GM21723 (cell line): ENCODE data around the gene VAPB.
"Not testable (repeated sequence)": the region's sequence is repeated elsewhere in the genome, so short reads cannot be mapped to it uniquely, and the experiment has no call there.

Experiments used
- ATAC-seq: cut with Tn5 transposase; IDR thresholded peaks from one replicate; pipeline ENCODE4 v1.9.1; 2021; ENCODE audit warnings: mild to moderate bottlenecking, moderate library complexity; ENCODE audit not compliant: unreplicated experiment

Gene VAPB

GRCh38 chr20:58406422-58407001, 17.5 kb downstream of the VAPB start:
- ATAC-seq, result no peak

DNA sequence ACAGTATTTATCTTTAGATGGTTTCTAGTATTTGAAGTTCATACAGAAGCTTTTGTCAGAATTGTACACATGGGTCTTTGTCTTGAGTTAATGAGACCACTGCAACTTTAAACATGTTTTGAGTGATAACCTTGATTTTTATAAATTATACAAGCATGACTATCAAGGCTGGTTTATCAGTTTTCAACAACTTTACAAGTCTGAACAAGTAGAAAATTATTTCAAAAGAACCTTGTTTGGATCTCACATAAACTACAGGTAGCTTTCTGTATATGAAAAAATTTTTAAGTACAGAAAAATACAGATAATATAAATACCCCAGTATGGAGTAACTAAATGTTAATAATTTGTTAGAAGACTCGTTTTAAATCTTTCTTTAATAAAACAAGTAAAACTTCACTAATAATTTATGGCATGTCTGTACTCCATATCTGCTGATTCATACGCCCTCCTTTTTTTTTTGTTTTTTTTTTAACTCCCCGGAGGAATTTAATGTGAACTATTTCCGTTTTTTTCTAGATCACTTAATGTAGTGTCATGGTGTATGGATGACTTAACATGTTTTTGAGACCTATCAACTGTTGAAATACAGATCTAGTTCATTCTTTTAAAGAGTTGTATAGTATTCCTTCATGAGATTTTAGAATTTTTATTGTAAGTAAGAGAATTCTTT, 18.3 kb downstream of the VAPB start:
- ATAC-seq, result no peak

DNA sequence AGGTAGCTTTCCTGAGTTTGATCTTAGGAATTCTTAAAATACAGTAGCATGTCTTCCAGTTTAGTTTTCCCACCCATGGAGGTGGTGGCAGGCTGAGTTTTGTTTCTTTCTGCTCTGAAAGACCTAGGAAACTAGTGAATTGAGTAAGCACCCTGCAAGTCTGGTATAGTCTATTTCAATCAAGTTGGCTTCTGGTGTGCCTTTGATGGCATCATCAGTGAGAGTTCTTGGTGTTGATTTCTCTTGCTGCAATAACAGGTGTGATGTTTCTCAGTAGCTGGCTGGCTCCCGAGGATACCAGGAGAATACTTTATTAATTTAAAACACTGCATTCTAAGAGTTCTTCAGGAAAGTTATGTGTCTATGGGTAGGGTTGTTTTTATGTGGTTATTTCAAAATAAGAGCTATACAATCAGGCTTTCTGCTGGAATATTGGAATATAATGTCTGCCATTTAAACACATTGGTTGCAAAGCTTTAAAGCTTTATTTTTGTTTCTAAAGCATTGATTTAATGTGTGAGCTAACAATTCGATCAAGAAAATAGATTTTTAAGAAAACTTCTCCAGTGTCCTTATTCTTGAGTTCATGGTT, 19.0 kb downstream of the VAPB start:
- ATAC-seq, result peak; percentile 63

GRCh38 chr20:58408603-58409246, 19.7 kb downstream of the VAPB start:
- ATAC-seq, result peak; percentile 55

- ATAC-seq, result not testable (repeated sequence)
These were observed 25.2 kb downstream of the VAPB start for GRCh38 chr20:58414216-58414615.

DNA sequence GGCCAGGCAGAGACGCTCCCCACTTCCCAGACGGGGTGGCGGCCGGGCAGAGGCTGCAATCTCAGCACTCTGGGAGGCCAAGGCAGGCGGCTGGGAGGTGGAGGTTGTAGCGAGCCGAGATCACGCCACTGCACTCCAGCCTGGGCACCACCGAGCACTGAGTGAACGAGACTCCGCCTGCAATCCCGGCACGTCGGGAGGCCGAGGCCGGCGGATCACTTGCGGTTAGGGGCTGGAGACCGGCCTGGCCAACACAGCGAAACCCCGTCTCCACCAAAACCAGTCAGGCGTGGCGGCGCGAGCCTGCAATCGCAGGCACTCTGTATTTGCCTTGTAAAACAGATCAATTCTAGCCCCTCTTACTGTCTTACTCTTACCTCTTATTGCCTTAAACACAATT, 25.8 kb downstream of the VAPB start:
- not testable (repeated sequence) for ATAC-seq

- no peak for ATAC-seq
These were observed 27.0 kb downstream of the VAPB start for GRCh38 chr20:58416057-58416456.

DNA sequence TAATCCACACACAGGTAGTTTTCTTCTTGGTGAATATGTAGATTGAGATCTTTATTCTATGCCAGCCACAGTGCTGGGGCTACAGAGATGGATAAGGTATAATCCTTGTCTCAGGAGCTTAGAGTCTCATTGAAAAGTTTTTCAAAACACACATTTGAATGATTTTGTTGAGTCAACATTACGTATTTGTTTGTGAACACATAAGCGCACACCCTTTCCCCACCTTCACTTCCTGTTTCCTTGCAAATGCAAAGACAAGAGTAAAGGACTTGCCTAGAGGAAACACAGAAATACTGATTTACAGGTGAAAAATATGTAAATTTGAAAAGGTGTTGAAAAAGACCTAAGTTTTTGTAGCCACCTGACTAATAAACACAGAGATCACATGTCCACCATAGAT, 27.8 kb downstream of the VAPB start:
- no peak for ATAC-seq

GRCh38 chr20:58417438-58417837, 28.4 kb downstream of the VAPB start:
- ATAC-seq, result no peak

DNA sequence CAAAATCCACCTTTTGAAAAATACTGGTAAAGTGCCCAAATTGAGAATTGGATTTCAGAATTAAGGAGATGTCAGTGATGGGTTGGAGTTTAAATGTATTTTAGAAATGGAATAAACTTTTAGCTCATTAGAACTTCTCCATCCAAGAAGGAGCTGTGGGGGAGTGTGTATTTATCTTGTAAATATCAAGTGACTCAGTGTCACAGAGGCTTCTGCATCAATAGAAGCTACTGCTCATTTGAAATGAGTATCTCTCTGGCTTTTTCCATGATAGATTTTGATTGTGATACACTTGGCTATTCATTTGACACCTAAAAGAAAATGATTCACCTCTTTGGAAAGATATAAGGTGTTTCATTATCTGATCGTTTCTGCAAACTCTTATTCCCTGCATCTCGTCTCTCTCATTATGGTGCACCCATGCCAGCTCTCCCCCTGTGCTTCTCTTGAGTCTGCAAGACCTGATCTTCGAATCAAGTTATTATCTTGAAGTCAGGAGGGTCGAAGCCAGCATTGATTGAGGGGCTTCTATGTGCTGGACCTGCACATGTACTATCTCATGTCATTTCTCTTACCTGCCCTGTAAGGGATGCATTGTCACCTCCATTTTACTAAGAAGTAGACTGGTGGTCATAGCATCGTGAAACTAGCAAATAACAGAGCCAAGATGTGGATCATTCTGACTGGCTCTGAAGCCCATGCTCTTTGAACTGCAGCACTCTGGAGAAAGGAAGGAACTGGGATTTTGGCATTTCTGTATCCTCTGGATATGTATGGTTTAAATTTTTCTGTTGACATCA, 30.1 kb downstream of the VAPB start:
- ATAC-seq, result no peak

- no peak for ATAC-seq
These were observed 31.9 kb downstream of the VAPB start for GRCh38 chr20:58420798-58421496.

- ATAC-seq, result no peak
These were observed 32.4 kb downstream of the VAPB start for GRCh38 chr20:58421497-58421850.

DNA sequence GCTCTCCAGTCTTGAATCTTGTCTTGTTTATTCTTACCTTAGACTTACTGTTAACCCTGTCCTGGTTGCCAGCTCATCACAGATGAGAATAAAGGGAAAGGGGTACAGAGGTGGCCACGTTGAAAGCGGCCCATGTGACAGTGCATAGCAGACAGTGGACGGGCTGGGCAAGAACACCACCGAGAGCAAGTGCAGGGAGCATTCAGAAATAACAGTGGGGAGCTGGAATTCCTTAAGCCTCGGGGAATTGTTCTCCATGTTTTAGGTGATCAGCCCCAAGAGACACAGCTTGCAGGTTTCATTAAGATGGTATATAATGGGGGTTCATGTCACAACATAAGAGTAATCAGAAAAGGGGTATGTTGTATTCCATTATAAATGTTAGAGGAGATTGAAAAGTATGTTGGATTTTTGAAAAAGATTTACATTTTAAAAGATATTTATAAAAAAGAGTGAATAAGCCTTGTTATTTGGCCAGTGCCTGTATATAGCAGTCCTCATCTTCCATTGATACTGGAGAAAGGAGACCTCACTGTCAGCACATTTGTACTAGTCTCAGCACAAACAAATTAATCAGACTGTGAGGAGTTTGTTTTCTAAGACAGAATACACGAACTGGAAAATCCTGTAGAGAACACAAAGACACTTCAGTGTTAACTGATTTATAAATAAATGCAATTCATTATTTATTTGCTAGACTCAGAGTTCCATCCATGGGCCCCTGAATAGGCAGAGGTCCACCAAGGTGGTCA, 35.4 kb downstream of the VAPB start:
- ATAC-seq, result no peak

DNA sequence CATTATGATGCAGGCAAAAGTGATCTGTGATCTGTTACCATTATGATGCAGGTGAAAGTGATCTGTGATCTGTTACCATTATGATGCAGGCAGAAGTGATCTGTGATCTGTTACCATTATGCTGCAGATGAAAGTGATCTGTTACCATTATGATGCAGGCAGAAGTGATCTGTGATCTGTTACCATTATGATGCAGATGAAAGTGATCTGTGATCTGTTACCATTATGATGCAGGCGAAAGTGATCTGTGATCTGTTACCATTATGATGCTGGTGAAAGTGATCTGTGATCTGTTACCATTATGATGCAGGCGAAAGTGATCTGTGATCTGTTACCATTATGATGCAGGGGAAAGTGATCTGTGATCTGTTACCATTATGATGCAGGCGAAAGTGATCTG, 38.5 kb downstream of the VAPB start:
- ATAC-seq, result not testable (repeated sequence)

DNA sequence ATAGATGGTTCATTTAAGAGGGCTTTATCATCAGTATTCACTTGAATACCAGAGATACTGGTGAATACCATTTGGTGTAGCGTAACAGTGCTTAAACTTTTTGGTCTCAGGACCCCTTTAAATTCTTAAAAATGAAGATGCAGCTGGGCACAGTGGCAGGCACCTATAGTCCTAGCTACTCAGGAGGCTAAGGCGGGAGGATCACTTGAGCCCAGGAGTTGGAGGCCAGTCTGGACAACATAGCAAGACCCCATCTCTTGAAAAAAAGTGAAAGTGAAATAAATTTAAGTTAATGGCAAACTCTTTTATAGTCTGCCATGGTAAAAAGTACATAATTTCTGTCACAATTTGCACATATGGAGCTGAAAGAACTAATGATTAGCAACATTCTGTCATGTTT, 39.3 kb downstream of the VAPB start:
- no peak for ATAC-seq

GRCh38 chr20:58429303-58429702, 40.3 kb downstream of the VAPB start:
- no peak for ATAC-seq

DNA sequence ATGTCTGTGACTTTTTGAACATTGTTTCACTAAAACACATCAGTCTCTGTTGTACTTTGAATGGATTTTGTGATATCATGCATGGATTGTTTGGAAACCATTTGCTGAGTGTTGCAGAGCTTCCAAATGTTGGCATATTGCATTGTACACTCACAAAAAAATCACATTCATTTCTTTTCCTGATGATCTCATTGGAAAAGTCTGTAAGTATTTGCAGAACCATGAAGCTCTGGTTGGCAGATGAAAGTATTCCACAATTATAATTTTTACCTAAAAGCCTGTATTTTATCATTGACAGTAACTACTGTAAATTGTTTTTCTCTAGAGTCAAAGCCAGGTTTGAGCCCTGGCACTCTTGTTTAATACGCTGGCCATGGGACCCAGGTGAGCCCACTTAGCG, 42.1 kb downstream of the VAPB start:
- ATAC-seq, result no peak

DNA sequence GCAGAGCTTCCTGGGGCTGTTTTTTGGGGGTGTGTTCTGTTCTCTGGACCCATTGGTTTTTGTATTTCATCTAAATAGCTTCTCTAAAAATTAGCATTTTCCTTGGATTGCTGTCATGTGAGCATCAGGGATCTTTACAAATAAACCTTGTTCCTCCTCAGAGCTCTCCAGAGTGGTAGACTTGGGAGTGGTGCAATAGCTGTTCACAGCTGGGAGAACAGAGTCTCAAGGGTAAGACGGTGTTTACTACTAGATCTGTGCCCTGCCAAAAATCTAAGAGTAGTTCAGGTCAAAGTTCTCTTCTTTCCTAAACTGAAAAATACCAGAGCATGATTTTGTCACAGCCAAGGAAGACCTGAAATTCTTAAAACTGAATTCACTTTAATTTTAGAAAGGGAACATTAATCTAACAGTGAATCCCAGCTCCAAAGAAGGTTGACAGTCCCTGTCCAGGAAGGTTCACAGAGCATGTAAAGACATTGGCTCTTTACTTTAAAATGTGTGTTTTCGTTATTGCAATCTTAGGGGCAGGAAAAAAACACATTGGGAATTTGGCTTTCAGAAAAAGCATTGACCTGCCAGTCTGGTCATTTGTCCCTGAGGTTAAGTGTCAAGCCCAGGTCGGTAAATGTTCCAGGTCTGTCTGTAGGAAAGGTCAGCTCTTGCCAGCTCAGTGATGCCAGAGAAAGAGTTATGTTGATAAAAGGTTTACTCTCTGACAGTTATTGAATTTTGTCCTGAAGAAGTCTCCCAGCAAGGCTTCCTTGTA, 43.3 kb downstream of the VAPB start:
- ATAC-seq, result no peak

DNA sequence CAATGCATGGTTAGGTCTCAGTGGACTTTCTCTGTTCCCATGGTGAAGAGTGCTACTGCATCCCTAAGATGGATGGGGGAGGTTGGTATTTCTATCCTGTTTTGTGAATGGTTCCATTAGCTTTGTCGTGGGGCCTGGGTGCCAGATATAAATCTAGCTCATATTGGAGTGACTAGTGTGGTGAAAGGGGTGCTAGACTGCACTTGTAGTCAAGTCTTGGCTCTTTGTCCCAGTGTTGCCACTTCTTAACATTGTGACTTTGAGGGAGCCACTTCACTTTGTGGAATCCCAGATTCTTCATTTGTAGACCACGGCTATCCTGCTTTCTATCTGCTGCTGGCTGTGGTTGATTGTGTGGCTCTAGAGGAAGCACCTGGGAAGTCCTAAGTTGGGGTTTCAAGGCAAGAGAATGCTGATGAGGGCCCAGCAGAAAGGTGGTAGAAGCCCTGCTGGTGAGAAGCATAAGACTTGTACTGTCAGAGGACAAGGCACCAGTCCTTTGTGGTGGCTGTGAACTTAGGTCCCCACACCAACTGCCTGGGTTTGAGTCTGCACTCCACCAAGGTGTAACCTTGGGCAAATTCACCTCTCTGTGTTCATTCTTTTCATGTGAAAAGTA, 44.1 kb downstream of the VAPB start:
- no peak for ATAC-seq
